Osteocyte (in vitro differentiated cells): ENCODE data around the gene CERS3. TPM values are rescaled to one million over a fixed set of nuclear protein-coding genes. Genes with fewer than 3 reads are reported as not detected.

Experiments
- DNase-seq: peaks from one replicate; pipeline ENCODE4 v3.0.0; 2021; ENCODE audit warnings: mixed read lengths; ENCODE audit not compliant: unreplicated experiment; ENCODE audit errors: extremely low spot score
- H3K27ac Mint-ChIP-seq: one replicate; pipeline ENCODE4 v1.8.0; 2021; ENCODE audit warnings: mild to moderate bottlenecking, mixed read lengths; ENCODE audit not compliant: unreplicated experiment
- H3K27me3 Mint-ChIP-seq: one replicate; pipeline ENCODE4 v1.8.0; 2021; ENCODE audit warnings: mixed read lengths; ENCODE audit not compliant: unreplicated experiment
- H3K36me3 Mint-ChIP-seq: one replicate; pipeline ENCODE4 v1.8.0; 2021; ENCODE audit warnings: mixed read lengths; ENCODE audit not compliant: unreplicated experiment
- H3K4me1 Mint-ChIP-seq: one replicate; pipeline ENCODE4 v1.8.0; 2021; ENCODE audit warnings: mixed read lengths; ENCODE audit not compliant: unreplicated experiment
- H3K4me3 Mint-ChIP-seq: one replicate; pipeline ENCODE4 v1.8.0; 2021; ENCODE audit warnings: mild to moderate bottlenecking, moderate library complexity, mixed read lengths; ENCODE audit not compliant: unreplicated experiment
- H3K9me3 Mint-ChIP-seq: one replicate; pipeline ENCODE4 v1.8.0; 2021; ENCODE audit warnings: mixed read lengths; ENCODE audit not compliant: unreplicated experiment
- total RNA-seq: library from RNA; stranded (reverse); gene quantifications from 2 replicates; pipeline ENCODE4 v1.2.1, GENCODE V29; 2021
- TF ChIP-seq, protein P1 (sequence below): fragments of 200-600 bp; sonication (generic); IDR thresholded peaks from 2 replicates; pipeline ENCODE4 v1.5.0; 2021; ENCODE audit warnings: antibody characterized with exemption, mild to moderate bottlenecking, moderate library complexity

Gene CERS3
- total RNA-seq, 1 donor from 2014 or later: not detected

DNA sequence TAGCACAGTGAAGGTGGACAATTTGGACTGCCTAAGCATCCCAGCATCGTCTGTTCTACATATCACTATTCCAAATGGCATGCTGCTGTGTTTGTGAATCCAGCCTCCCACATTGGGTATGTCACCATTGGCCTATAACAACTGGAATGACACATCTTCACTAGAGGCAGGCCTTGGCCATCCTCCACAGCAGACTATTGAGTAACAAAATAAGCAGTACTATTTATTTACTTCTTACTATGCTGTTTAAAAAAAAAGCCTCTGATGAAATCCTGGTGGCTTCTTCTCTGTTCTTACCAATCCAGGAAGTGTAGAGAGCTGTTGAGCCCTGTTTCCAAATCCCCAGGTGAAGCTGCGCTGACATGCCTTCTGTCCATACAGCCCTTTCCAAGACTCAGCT lies 30.6 kb upstream of the CERS3 start:
- Mint-ChIP-seq H3K27me3 (no peaks in the 10 kb centered on the region), H3K4me3 (no peak overlapping the region), H3K27ac (no peak overlapping the region), H3K36me3 (peaks cover 2% of the 10 kb centered on the region), H3K9me3 (no peaks in the 10 kb centered on the region), H3K4me1 (no peaks in the 10 kb centered on the region)
- TF ChIP-seq, protein P1, sequence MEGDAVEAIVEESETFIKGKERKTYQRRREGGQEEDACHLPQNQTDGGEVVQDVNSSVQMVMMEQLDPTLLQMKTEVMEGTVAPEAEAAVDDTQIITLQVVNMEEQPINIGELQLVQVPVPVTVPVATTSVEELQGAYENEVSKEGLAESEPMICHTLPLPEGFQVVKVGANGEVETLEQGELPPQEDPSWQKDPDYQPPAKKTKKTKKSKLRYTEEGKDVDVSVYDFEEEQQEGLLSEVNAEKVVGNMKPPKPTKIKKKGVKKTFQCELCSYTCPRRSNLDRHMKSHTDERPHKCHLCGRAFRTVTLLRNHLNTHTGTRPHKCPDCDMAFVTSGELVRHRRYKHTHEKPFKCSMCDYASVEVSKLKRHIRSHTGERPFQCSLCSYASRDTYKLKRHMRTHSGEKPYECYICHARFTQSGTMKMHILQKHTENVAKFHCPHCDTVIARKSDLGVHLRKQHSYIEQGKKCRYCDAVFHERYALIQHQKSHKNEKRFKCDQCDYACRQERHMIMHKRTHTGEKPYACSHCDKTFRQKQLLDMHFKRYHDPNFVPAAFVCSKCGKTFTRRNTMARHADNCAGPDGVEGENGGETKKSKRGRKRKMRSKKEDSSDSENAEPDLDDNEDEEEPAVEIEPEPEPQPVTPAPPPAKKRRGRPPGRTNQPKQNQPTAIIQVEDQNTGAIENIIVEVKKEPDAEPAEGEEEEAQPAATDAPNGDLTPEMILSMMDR: no peak
- DNase-seq: no peak

DNA sequence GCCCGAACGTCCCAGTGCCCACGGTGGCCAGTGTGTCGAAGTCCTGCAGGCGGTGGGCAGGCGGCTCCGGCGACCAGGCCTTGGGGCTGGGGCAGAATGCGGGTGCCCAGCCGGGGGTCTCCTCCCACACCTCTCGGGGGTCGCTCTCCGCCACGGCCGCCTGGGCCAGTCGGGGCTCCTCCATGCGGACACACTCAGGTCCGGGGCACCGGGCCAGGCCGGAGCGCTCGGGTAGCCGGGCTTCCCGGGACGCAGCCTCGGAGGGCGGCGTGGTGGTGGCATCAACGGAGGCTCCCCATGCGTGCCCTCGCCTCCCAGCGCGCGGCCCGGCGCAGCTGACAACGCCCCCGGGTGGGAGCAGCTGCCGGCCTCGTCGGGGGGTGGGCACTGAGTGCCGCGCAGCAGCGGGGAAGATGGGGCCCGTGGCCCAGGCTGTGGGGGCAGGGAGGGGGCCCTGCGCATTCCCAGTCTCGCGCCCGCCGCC lies 30.1 kb upstream of the CERS3 start:
- Mint-ChIP-seq H3K4me3 (no peak overlapping the region), H3K27ac (no peak overlapping the region), H3K36me3 (peaks cover 2% of the 10 kb centered on the region), H3K27me3 (no peaks in the 10 kb centered on the region), H3K4me1 (no peaks in the 10 kb centered on the region), H3K9me3 (no peaks in the 10 kb centered on the region)
- TF ChIP-seq, protein P1: no peak
- DNase-seq: no peak

DNA sequence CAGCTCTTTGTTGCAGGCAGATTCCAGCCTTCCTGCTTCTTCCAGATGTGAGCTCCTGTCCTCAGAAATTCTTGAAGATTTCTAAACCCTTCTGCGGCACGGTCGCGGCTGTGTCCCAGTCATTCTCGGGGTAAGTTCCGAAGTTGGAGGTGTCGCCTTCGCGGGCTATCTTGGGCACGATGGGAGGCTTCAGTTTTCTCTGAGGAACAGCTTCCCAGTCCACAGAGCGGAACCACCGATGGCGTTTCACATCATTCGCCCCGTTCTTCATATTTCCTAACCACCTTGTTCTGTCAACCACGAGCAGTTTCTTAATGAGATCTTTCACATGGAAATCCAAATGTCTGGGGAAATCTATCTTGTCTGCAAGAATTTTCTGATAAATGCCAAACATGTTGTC lies 24.7 kb upstream of the CERS3 start:
- H3K36me3 Mint-ChIP-seq: peaks cover 7% of the 10 kb centered on the region
- DNase-seq: no peak
- H3K4me1 Mint-ChIP-seq: no peaks in the 10 kb centered on the region
- H3K9me3 Mint-ChIP-seq: peaks cover 12% of the 10 kb centered on the region
- H3K27me3 Mint-ChIP-seq: no peaks in the 10 kb centered on the region
- no peak overlapping the region for H3K4me3 Mint-ChIP-seq
- H3K27ac Mint-ChIP-seq: no peak overlapping the region
- TF ChIP-seq, protein P1: no peak

DNA sequence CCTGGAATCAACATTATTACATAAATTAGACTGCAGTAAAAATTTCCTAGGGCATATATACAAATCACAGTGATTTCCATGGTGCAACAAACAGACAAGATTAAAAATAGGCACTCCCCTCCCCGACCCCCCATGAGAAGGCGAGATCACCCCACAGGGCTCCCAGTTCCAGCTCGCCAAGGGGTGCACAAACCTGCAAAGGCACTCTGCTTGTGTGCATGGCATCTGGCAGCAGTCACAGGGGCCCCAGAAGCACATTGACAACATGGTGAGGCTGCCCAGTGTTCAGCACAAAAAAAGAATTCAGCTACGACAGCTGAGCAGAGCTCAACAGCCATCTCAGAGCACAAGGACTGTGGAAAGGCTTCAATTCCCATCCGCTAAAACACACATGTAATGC lies 19.2 kb upstream of the CERS3 start:
- Mint-ChIP-seq H3K4me3 (no peak overlapping the region), H3K27ac (no peak overlapping the region), H3K9me3 (peaks cover 10% of the 10 kb centered on the region), H3K27me3 (no peaks in the 10 kb centered on the region), H3K36me3 (peaks cover 6% of the 10 kb centered on the region), H3K4me1 (no peaks in the 10 kb centered on the region)
- TF ChIP-seq, protein P1: no peak
- no peak for DNase-seq

DNA sequence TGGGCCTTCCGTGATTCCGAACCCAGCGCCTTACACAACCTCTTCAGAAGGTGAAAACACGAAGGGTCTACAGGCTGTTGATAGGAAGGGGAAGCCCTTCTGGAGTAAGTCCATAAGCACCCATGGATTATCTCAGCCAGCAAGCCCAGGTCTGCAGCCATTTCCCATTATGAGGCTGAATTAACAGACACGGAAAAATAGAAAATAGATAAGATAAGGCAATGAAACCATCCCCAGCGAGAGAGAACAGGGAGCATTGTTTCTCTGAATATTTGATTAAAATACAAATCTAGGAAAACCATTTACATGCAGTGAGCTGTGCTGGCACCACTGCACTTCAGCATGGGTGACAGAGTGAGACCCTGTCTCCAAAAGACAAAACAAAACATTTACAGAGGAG lies 16.2 kb upstream of the CERS3 start:
- H3K27ac Mint-ChIP-seq: no peak overlapping the region
- no peaks in the 10 kb centered on the region for H3K4me1 Mint-ChIP-seq
- DNase-seq: no peak
- no peaks in the 10 kb centered on the region for H3K9me3 Mint-ChIP-seq
- no peaks in the 10 kb centered on the region for H3K27me3 Mint-ChIP-seq
- no peak overlapping the region for H3K4me3 Mint-ChIP-seq
- H3K36me3 Mint-ChIP-seq: no peaks in the 10 kb centered on the region
- TF ChIP-seq, protein P1: no peak
